LNCaP clone FGC (cell line): ENCODE data around the gene MUC4.

ENCODE experiments used
- DNase-seq: peaks from one replicate; pipeline ENCODE4 v3.0.0-alpha.2; 2011; ENCODE audit warnings: low read depth
- H3K4me3 ChIP-seq: 2 replicates; pipeline ENCODE4 v1.5.1; 2011; ENCODE audit warnings: mild to moderate bottlenecking, low read depth, low read length, control low read depth
- TF ChIP-seq, protein P1 (sequence below): IDR thresholded peaks from 2 replicates; pipeline ENCODE4 v1.5.1; 2012; ENCODE audit warnings: mild to moderate bottlenecking; ENCODE audit not compliant: control insufficient read depth, insufficient read depth; ENCODE audit errors: extremely low read depth

The MUC4 gene

DNA sequence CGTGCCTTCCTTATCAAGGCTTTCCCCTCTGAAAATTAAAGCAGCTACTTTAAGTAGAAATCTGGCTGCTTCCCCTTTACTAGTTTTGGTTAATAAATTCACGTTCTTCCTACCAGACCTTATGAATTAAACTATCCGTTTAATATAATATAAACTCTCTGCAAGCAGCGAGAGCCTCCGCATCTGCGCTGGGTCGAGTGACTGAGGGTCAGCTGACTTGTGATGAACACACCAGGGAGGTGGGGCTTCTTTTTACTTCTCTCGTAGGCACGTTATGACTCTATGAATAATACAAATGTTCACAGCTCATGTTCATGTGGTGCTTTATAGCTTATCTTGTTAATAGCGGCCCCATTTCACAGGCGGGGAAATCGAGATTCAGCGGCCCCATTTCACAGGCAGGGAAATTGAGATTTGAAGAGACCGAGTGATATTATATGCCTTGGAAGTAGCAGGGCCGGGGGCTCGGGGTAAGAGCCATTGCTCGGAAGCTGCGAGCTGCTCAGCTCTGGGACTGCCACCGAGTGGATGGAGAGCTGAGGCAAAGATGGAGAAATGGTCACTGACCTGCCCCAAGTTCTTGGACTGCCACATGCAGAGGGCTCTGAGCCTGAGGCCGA is 8.3 kb downstream of the MUC4 start:
- H3K4me3 ChIP-seq: no peak overlapping the region
- no peak for DNase-seq
- TF ChIP-seq, protein P1, sequence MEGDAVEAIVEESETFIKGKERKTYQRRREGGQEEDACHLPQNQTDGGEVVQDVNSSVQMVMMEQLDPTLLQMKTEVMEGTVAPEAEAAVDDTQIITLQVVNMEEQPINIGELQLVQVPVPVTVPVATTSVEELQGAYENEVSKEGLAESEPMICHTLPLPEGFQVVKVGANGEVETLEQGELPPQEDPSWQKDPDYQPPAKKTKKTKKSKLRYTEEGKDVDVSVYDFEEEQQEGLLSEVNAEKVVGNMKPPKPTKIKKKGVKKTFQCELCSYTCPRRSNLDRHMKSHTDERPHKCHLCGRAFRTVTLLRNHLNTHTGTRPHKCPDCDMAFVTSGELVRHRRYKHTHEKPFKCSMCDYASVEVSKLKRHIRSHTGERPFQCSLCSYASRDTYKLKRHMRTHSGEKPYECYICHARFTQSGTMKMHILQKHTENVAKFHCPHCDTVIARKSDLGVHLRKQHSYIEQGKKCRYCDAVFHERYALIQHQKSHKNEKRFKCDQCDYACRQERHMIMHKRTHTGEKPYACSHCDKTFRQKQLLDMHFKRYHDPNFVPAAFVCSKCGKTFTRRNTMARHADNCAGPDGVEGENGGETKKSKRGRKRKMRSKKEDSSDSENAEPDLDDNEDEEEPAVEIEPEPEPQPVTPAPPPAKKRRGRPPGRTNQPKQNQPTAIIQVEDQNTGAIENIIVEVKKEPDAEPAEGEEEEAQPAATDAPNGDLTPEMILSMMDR: no peak

DNA sequence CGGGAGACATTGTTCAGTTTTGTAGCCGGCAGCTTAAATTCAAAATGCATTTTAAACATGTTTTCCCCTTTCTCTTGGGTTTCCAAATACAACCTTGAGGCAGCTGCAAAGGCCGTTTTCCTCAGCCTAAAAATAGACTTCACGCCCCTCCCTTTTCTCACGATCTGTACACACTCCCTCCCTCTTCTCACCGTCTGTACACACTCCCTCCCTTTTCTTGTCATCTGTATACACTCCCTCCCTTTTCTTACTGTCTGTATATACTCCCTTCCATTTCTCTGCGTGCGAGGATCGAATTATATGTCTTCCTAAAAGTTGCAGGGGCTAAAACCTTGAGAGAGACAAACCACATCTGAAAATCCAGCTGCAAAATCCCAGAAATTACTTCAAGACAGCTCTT is 8.9 kb downstream of the MUC4 start:
- DNase-seq: no peak
- H3K4me3 ChIP-seq: no peak overlapping the region

DNA sequence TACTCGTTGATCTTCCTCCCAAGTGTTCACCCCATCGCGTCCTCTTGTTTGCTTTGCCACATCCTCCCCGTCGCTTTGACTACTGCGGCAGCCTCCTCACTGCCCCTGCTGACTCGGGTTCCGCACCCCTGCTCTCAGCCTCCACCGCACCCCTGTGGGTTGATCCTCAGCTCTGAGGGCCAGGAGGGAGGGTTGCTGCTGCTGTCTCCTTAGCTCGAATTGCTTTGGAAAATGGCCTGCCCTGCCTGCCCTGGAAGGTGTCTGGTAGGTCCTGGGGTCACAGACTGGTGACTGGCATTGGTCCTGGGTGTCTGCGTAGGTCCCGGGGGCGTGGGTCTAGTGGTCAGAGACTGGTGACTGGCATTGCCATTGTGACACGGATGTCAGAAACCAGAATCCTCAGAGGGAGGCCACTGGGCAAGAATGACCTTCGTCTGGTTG is 9.4 kb downstream of the MUC4 start:
- no peak for DNase-seq
- TF ChIP-seq, protein P1: no peak
- H3K4me3 ChIP-seq: no peak overlapping the region

More for the DNA sequence above, 8.9 kb downstream of the MUC4 start:
- TF ChIP-seq, protein P1: no peak

DNA sequence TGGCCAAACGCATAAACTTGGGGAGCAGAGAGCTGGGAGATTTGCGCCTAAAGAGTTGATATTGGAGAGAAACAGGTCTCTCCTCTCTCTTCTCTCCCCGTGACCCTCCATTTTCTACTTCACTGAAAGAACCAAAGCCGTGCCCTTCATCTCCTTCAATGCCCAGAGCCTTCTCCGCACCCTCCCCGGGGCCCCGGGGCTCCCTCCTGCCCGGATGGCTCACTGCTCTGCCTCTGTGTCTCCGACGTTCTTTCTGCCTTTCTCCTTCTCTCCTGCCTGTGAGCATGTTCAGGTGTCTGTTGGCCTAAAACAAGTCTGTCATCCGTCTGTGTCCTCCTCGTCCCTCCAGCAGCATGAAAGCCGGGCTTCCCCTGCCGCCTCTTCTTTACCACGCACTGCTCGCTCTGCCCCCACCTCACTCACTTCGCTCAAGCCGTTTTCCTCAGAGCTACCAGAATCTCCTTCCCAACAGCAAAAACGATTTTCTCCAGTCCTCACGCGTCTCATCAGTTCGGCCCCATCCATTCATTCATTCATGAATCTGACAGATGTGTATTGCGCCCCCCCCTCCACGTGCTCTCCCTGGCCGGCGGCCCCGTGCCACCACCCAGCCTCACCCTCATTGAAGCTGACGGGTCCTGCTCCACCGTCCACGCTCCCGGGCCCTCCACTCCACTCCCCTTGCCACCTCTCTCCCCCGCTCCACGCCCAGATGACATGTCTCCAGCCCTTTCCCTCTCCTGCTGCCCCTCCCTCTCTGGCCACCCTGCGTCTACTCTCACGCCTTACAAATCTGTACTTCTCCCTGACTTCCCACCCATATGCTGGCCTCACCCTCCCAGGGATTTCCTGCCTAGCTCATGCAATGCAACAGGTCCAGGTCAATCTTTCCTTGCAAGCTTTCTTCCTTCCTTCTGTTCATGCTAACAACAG is 10.2 kb downstream of the MUC4 start:
- TF ChIP-seq, protein P1: no peak
- no peak for DNase-seq

DNA sequence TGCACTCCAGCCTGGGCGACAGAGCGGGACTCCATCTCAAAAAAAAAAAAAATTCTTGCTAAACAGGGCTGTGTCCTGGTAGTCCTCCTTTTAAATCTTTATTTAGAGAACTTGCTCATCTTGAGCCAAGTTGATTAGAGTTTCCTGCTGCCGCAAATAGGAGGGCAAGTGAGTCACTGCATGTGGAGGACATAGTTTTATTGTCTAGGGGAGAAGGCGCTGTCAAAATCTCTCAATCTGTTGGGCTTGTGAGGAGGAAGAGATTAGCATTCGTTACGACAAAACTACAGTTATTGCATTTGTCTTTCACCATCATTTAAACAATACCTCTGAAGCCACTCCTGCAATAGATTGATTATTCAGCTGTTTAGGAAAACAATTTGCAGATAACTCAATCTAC is 11.5 kb downstream of the MUC4 start:
- TF ChIP-seq, protein P1: no peak
- no peak for DNase-seq
- H3K4me3 ChIP-seq: no peak overlapping the region

More for the DNA sequence above, 10.2 kb downstream of the MUC4 start:
- no peak overlapping the region for H3K4me3 ChIP-seq

DNA sequence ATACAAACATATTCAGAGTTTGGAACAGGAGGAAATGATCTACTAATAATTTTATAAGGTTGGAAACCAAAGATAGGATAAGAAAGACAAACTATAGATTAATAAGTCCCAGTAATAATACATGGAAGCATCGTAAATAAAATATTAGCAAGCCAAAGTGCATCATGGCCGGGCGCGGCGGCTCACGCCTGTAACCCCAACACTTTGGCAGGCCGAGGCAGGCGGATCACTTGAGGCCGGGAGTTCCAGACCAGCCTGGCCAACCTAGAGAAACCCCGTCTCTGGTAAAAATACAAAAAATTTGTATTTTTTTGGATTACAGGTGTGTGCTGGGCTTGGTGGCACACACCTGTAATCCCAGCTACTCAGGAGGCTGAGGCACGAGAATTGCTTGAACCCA is 14.9 kb downstream of the MUC4 start:
- no peak overlapping the region for H3K4me3 ChIP-seq
- no peak for DNase-seq
- TF ChIP-seq, protein P1: no peak
